Dendritic cell treated with granulocyte-macrophage colony-stimulating factor and Interleukin-4, amounts not matched to agents 40 ng/mL and 50 ng/mL, for 4 days (primary cell): Measurements from ENCODE around the gene ARHGAP8.

Experiments
- H3K27ac Mint-ChIP-seq: one replicate; pipeline ENCODE4 v1.8.0; 2022; ENCODE audit warnings: mild to moderate bottlenecking, mixed read lengths
- H3K27me3 Mint-ChIP-seq: one replicate; pipeline ENCODE4 v1.8.0; 2022; ENCODE audit warnings: mild to moderate bottlenecking, mixed read lengths
- H3K36me3 Mint-ChIP-seq: one replicate; pipeline ENCODE4 v1.8.0; 2022; ENCODE audit warnings: low read depth, mixed read lengths
- H3K4me1 Mint-ChIP-seq: one replicate; pipeline ENCODE4 v1.8.0; 2022; ENCODE audit warnings: low read depth, mixed read lengths
- H3K4me3 Mint-ChIP-seq: one replicate; pipeline ENCODE4 v1.8.0; 2022; ENCODE audit warnings: mild to moderate bottlenecking, moderate library complexity, mixed read lengths
- H3K9me3 Mint-ChIP-seq: one replicate; pipeline ENCODE4 v1.8.0; 2022; ENCODE audit warnings: mixed read lengths
- intact Hi-C: fragments of 100-400 bp; cut with micrococcal nuclease; formaldehyde crosslinking; loops from one replicate; pipeline ENCODE4 v1.15.0; 2022

Gene ARHGAP8

DNA sequence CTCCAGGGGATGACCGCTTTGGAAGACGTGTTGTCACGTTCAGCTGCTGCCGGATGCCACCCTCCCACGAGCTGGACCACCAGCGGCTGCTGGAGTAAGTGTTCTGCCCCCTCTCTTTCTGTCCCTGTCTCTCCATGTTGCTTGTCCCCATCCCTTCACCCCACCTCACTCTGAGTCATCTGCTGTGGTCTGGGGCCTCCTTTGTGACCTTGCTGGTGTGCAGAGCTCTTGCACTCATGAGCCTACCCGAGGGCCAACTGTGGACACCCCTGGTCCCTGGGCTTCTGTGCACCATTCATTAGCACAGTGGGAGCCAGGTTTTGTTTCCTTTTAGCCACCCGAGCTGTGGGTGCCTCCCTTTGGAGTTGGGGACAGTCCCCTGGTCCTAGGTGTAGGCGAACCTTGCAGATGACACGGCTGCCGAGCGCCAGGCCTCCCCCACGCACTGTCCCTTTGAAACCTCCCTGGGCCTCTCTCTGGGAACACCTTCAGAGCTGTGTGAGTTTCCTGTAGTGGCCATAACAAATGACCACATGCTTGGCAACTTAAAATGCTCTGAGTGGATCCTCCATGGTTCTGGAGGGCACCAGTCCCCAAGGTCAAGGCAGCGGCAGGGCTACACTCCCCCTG, 49.8 kb downstream of the ARHGAP8 start:
- peaks cover 2% of the 10 kb centered on the region for H3K27me3 Mint-ChIP-seq
- no peaks in the 10 kb centered on the region for H3K9me3 Mint-ChIP-seq
- H3K27ac Mint-ChIP-seq = no peak overlapping the region
- intact Hi-C loops = no loop called here
- H3K36me3 Mint-ChIP-seq = no peaks in the 10 kb centered on the region
- H3K4me1 Mint-ChIP-seq = no peaks in the 10 kb centered on the region
- H3K4me3 Mint-ChIP-seq = no peak overlapping the region

DNA sequence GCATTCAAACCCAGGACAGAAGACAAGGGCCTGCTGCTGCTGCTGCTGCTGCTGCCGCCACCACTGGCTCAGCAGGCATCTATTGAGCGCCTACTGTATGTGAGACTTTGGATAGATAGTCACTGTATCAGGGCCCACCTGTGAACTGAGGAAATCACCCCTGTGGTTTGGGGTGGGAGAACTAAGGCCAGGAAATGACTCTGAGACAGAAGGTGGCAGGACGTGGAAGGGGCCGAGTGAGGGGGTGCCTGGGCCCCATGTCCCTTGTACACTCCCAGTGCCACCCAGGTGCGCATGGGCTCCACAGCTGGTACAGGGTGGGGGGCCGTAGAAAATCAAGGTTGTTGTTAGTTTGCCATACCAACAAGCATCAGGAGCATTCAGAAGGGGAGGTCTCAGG, 50.6 kb downstream of the ARHGAP8 start:
- intact Hi-C loops = no loop called here
- Mint-ChIP-seq H3K4me3 (no peak overlapping the region), H3K4me1 (no peaks in the 10 kb centered on the region), H3K27ac (no peak overlapping the region), H3K36me3 (no peaks in the 10 kb centered on the region), H3K27me3 (peaks cover 2% of the 10 kb centered on the region), H3K9me3 (no peaks in the 10 kb centered on the region)

DNA sequence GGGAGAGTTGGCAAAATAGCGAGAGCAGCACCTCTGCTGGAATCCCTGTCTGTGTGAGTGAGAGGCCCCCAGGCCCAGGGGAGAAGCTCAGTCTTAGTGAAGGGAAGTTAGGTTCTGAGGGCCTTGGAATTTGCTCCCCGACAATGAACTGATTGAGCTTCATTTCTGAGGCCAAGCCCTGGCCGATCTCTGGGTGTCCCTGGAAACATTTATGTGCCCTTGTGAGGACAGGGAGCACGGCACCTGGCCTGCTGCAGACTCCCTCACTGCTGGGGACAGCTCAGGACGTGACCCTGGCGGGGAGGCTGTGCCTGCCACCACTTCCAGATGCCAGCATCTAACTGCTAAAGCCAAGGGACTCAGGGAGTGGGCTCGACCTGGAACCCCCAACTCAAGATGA, 52.0 kb downstream of the ARHGAP8 start:
- Mint-ChIP-seq H3K4me1 (peaks cover 3% of the 10 kb centered on the region), H3K36me3 (no peaks in the 10 kb centered on the region), H3K27me3 (peaks cover 2% of the 10 kb centered on the region), H3K4me3 (no peak overlapping the region), H3K27ac (no peak overlapping the region), H3K9me3 (no peaks in the 10 kb centered on the region)
- intact Hi-C loops = no loop called here

DNA sequence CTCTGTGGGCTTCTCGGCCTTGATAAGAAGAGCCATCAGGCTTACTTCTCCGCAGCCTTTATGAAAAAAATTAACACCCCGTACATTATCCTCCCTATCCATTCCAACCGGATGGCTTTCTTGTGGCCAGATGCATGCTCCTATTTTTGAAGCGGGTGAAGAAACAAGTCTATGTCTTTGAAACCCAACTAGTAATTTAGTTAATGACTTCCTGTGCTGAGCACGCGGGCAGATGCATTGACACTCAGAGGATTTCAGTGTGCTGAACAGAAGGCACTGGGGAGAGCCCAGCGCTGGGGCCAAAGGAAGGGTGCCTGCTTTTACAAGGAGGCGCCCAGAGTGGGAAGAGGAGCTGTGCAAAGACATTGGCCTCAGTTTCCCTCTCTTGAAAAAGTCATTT, 53.3 kb downstream of the ARHGAP8 start:
- intact Hi-C loops = no loop called here
- no peak overlapping the region for H3K4me3 Mint-ChIP-seq
- peaks cover 2% of the 10 kb centered on the region for H3K27me3 Mint-ChIP-seq
- H3K9me3 Mint-ChIP-seq = no peaks in the 10 kb centered on the region
- H3K27ac Mint-ChIP-seq = no peak overlapping the region
- peaks cover 3% of the 10 kb centered on the region for H3K4me1 Mint-ChIP-seq
- H3K36me3 Mint-ChIP-seq = no peaks in the 10 kb centered on the region

DNA sequence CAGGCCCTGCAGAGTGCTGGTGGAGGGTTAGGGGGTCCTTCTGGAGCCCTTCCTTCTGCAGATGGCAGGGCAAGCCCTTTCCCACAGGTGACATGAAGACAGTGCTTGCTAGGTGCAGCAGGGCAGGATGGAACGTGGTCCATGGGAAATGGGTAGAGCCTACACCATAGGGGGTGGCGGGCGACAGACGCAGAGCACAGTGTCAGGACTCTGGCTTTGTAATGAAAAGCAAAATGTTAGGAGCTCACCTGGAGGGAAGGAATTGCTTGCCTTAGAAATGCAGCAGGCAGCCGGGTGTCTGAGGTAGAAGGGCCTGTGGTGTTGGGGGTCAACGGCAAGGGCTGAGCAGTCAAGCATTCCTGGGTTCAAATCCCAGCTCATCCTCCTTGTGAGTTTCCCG, 54.9 kb downstream of the ARHGAP8 start:
- Mint-ChIP-seq H3K4me1 (peaks cover 3% of the 10 kb centered on the region), H3K27ac (no peak overlapping the region), H3K27me3 (no peaks in the 10 kb centered on the region), H3K4me3 (no peak overlapping the region), H3K9me3 (no peaks in the 10 kb centered on the region), H3K36me3 (no peaks in the 10 kb centered on the region)
- intact Hi-C loops = no loop called here

DNA sequence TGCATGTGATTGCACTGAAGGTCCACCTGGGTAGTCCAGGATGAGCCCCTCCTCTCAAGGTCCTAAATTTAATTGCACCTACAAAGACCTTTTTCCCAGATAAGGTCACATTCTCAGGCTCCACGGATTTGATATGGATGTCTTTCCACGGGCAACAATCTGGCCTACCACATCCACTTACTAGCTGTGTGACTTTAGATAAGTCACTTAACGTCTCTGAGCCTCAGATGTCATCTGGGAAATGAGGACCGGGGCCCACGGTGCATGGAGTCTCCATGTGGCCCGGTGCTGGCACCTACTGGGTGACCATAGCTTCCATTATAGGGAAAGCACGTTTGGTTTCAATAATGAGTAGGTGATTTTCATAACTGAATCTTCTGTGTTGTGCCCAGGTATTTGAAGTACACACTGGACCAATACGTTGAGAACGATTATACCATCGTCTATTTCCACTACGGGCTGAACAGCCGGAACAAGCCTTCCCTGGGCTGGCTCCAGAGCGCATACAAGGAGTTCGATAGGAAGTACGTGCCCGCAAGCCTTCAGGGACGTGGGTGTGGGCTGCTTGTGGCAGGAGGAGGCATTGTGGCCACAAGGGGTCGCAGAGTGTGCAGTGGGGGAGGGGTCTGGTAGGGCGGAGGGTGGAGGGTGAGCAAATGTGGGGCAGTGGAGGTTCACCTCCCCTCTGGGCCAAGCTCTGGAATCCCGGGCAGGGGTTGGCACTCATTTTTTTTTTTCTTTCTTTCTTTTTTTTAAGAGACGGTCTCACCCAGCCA, 55.7 kb downstream of the ARHGAP8 start:
- Mint-ChIP-seq H3K27me3 (no peaks in the 10 kb centered on the region), H3K27ac (no peak overlapping the region), H3K36me3 (no peaks in the 10 kb centered on the region), H3K4me1 (peaks cover 3% of the 10 kb centered on the region), H3K4me3 (no peak overlapping the region), H3K9me3 (no peaks in the 10 kb centered on the region)
- intact Hi-C loops = no loop called here

DNA sequence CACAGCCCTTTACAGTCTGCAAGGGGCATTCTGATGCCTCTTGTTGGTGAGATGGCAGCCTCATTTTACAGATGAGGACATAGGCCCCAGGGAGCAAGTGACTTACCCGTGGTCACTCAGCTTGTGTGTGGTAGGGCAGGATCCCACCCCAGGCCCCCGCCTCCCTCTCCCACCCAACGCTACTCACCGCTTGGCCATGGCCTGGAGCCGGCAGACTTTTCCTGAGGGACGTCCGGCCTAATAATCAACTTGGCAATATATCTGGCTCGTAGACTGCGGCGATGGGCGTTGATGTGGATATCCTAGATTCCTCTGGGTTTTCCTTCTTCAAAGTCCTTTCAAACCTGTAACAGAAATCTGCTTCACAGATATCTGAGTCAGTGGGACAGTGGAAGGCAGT, 57.1 kb downstream of the ARHGAP8 start:
- Mint-ChIP-seq H3K9me3 (no peaks in the 10 kb centered on the region), H3K4me1 (peaks cover 3% of the 10 kb centered on the region), H3K27ac (no peak overlapping the region), H3K27me3 (no peaks in the 10 kb centered on the region), H3K4me3 (no peak overlapping the region), H3K36me3 (no peaks in the 10 kb centered on the region)
- intact Hi-C loops = no loop called here

DNA sequence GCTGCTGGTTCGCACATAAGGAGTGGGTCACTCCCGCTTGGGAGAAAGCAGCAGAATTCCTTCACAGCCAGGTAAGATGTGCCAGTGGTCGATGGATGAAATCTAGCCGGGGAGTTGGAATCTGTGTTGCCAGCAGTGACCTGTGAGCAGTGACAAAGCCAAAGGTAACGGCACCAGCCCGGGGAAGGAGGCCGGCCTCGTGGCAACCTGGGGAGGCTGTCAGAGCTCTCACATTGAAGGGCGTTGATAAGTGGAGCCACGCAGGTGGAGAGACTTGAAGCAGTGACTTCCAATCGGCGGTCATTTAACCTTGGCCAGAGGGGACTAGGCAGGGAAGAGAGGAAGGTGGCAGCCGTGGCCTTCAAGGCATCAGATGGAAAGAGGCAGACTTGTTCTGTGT, 58.8 kb downstream of the ARHGAP8 start:
- no peak overlapping the region for H3K27ac Mint-ChIP-seq
- H3K27me3 Mint-ChIP-seq = no peaks in the 10 kb centered on the region
- no peaks in the 10 kb centered on the region for H3K36me3 Mint-ChIP-seq
- no peaks in the 10 kb centered on the region for H3K9me3 Mint-ChIP-seq
- H3K4me1 Mint-ChIP-seq = peaks cover 3% of the 10 kb centered on the region
- intact Hi-C loops = no loop called here
- no peak overlapping the region for H3K4me3 Mint-ChIP-seq

DNA sequence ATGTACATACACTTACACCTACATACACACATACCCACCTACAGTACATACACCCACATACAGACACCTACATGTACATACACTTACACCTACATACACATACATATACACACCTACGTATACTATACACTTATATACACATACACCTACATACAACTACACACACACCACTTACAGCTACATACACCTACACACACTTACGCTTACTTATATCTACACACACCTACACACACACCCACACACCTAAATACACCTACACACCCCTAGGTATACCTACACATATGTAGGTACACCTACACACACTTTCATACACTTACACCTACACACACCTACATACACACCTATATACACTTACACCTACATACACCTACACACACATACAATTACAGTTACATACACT, 61.0 kb downstream of the ARHGAP8 start:
- Mint-ChIP-seq H3K4me1 (no peaks in the 10 kb centered on the region), H3K36me3 (no peaks in the 10 kb centered on the region), H3K27me3 (no peaks in the 10 kb centered on the region), H3K9me3 (no peaks in the 10 kb centered on the region), H3K4me3 (no peak overlapping the region), H3K27ac (no peak overlapping the region)
- intact Hi-C loops = no loop called here

DNA sequence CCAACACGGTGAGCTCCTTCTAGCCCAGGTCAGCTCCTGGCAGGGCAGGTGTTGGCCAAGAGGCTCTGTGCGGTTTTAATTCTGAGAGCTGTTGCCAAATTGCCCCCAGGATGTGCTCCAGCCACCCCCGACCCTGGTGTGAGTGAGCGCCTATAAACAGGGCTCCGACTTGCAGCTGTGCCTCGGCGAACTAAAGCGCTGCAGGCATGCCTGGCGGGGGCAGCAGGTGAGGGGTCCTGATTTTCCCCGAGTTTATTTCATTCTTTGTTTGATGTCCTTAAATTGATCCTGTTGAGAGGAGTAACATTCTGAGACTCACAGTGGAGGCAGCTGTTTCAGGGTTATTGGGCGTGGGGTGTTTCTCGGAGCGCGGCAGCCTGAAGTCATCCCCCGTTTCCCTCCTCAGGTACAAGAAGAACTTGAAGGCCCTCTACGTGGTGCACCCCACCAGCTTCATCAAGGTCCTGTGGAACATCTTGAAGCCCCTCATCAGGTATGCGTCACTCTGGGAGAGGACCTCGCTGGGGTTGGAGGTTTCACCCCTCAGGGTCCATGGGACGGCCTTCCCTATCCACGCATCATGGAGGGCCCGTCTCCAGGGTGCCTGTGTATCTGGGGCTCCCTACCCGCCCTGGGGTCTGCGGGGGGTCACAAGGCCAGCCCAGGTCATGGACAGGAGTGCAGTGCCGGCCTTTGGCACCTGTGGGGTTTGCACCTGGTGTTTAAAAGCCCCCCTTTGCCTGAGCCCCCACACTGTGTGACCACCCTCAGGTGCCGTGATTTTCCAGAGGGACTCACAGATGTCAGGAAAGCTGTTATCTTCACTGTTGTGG, 62.1 kb downstream of the ARHGAP8 start:
- Mint-ChIP-seq H3K36me3 (no peaks in the 10 kb centered on the region), H3K27me3 (no peaks in the 10 kb centered on the region)
- intact Hi-C loops = no loop called here

DNA sequence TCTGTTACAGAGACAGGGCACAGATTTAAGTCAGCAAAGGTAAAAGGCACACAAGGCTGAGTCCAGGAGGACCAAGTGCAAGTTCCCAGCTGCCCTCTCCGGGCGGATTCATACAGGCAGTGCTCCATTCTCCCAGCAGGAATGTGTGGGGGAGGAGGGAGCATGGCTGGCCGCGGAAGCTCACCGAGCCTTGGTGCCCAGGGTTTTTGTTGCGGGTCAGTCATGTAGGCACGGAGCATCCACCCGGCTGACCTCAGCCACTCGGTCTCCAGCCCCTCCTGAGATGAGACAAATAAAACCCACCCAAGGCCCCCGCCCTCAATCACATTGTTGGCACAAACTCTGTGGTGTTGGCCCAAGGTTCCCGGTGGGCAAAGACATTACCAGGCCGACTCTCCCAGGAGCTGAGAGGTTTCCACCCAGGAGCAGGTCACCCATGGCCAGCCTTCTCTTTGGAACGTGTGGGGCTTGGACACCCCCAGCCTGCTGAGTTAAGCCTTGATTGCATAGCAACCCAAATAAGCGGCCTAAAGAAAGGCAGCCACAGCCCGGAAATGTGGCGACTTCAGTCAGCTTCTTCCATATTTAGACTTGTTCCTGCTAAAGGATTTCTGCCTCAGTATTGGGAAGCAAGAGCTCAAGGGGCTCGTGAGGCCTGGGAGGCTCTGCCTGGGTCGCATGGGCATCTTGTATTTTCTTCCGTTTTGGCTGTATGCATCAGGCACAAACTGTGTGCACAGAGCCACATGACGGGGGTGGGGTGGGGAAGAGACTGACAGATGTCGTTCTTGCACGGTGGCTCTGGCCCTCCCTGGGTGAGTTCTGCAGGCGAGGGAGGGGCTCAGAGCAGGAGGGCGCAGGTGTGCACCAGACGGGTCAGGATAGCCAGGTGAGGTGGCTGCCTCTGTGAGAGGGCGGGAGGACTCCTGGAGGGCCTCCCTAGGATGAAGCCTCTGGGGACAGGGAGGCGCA, 63.0 kb downstream of the ARHGAP8 start:
- no peaks in the 10 kb centered on the region for H3K36me3 Mint-ChIP-seq
- intact Hi-C loops = no loop called here
- no peak overlapping the region for H3K27ac Mint-ChIP-seq
- no peaks in the 10 kb centered on the region for H3K27me3 Mint-ChIP-seq
- no peak overlapping the region for H3K4me3 Mint-ChIP-seq
- H3K4me1 Mint-ChIP-seq = no peaks in the 10 kb centered on the region
- H3K9me3 Mint-ChIP-seq = no peaks in the 10 kb centered on the region

More for the DNA sequence above, 62.1 kb downstream of the ARHGAP8 start:
- no peaks in the 10 kb centered on the region for H3K4me1 Mint-ChIP-seq
- H3K27ac Mint-ChIP-seq = no peak overlapping the region
- no peak overlapping the region for H3K4me3 Mint-ChIP-seq
- H3K9me3 Mint-ChIP-seq = no peaks in the 10 kb centered on the region

DNA sequence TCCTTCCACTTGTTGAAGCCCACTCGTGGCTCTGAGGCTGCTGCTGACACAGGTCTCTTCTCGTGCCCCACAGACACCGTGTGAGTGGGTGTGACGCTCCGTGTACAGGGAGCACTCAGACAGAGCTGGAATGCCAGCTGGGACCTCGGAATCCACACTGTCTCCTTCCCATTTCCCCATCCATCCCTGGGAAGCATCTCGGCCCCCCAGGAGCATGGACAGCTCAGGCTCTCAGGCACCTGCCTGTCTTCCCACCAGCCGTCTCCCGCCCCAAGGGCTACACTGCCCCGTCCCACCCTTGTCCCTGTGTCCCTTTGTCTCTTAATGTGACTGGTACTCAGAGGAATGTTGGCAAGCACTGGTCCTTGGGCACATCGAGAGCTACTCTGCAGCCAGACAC, 63.8 kb downstream of the ARHGAP8 start:
- H3K4me1 Mint-ChIP-seq = no peaks in the 10 kb centered on the region

DNA sequence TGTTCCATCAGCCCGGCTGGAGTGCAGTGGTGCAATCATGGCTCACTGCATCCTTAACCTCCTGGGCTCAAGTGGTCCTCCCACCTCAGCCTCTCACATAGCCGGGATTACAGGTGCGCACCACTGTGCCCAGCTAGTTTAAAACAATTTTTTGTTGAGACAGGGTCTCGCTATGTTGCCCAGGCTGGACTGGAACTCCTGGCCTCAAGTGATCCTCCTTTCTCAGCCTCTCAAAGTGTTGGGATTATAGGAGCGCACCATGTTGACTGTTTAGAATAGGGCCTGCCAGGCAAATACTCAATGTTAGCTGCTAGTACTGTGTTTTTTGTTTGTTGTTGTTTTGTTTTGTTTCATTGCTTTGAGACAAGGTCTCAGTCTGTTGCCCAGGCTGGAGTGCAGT, 66.4 kb downstream of the ARHGAP8 start:
- no peaks in the 10 kb centered on the region for H3K4me1 Mint-ChIP-seq
- H3K36me3 Mint-ChIP-seq = no peaks in the 10 kb centered on the region

More for the DNA sequence above, 63.8 kb downstream of the ARHGAP8 start:
- no peaks in the 10 kb centered on the region for H3K36me3 Mint-ChIP-seq
- H3K9me3 Mint-ChIP-seq = no peaks in the 10 kb centered on the region
- intact Hi-C loops = no loop called here
- no peak overlapping the region for H3K27ac Mint-ChIP-seq
- H3K4me3 Mint-ChIP-seq = no peak overlapping the region
- H3K27me3 Mint-ChIP-seq = no peaks in the 10 kb centered on the region

More for the DNA sequence above, 66.4 kb downstream of the ARHGAP8 start:
- Mint-ChIP-seq H3K9me3 (no peaks in the 10 kb centered on the region), H3K27ac (no peak overlapping the region), H3K27me3 (no peaks in the 10 kb centered on the region), H3K4me3 (no peak overlapping the region)
- intact Hi-C loops = no loop called here
